WERI-Rb-1 (cell line): Measurements from ENCODE around the gene KIRREL2.

Source experiments
- DNase-seq: peaks from one replicate; pipeline ENCODE4 v3.0.0-alpha.2; 2020
- H3K27ac ChIP-seq: fragments of 250-450 bp; sonication (Bioruptor Pico); 2 replicates; pipeline ENCODE4 v1.5.1; 2020; ENCODE audit warnings: mild to moderate bottlenecking, moderate library complexity
- H3K27me3 ChIP-seq: fragments of 250-450 bp; sonication (Bioruptor Pico); 2 replicates; pipeline ENCODE4 v1.5.1; 2021; ENCODE audit warnings: mild to moderate bottlenecking, low read depth, moderate library complexity; ENCODE audit not compliant: insufficient read depth, severe bottlenecking
- H3K36me3 ChIP-seq: fragments of 250-450 bp; sonication (Bioruptor Pico); 2 replicates; pipeline ENCODE4 v1.5.1; 2020; ENCODE audit warnings: mild to moderate bottlenecking, moderate library complexity
- H3K4me3 ChIP-seq: 2 replicates; pipeline ENCODE4 v1.5.1; 2011; ENCODE audit warnings: low read depth, mild to moderate bottlenecking, control low read depth, low read length
- H3K9me3 ChIP-seq: fragments of 250-450 bp; sonication (Bioruptor Pico); 2 replicates; pipeline ENCODE4 v1.5.1; 2021; ENCODE audit warnings: mild to moderate bottlenecking, moderate library complexity; ENCODE audit not compliant: severe bottlenecking
- CTCF ChIP-seq: IDR thresholded peaks from 2 replicates; pipeline ENCODE4 v1.5.1; 2011; ENCODE audit warnings: low read depth, mild to moderate bottlenecking, control low read depth, inconsistent platforms, low read length

KIRREL2 gene

GRCh38 chr19:35843676-35844481, 12.8 kb upstream of the KIRREL2 start:
- Histone ChIP-seq H3K4me3 (no peak overlapping the region), H3K9me3 (no peaks in the 10 kb centered on the region), H3K27ac (no peak overlapping the region), H3K27me3 (no peaks in the 10 kb centered on the region), H3K36me3 (peaks cover 4% of the 10 kb centered on the region)
- DNase-seq, result no peak
- TF ChIP-seq CTCF, result no peak

DNA sequence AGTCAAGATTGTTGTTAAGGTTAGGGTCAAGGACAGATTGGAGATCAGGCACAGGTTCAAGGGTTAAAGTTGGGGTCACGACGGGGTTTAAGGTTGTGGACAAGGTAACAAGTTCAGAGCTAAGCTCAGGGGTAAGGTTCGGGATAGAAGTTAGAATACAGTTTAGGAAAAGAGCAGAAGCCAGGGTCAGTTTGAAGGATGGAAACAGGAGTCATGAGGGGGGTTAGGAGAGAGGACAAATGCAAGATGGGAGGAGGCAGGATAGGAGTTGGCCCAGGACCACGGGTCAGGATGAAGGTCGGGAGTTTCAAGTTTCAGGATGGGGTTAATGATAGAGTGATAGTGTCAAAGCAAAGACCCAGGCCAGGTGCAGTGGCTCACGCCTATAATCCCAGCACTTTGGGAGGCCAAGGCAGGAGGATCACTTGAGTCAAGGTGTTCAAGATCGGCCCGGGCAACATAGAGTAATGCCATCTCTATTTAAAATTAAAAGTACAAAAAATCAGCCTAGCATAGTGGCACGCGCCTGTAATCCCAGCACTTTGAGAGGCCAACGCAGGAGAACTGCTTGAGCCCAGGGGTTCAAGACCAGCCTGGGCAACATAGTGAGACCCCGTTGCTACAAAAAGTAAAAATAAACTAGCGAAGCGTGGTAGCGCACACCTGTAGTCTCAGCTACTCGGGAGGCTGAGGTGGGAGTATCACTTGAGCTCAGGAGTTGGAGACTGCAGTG, 12.1 kb upstream of the KIRREL2 start:
- Histone ChIP-seq H3K27me3 (no peaks in the 10 kb centered on the region), H3K36me3 (peaks cover 4% of the 10 kb centered on the region), H3K4me3 (no peak overlapping the region), H3K9me3 (no peaks in the 10 kb centered on the region), H3K27ac (no peak overlapping the region)
- no peak for TF ChIP-seq CTCF
- no peak for DNase-seq

DNA sequence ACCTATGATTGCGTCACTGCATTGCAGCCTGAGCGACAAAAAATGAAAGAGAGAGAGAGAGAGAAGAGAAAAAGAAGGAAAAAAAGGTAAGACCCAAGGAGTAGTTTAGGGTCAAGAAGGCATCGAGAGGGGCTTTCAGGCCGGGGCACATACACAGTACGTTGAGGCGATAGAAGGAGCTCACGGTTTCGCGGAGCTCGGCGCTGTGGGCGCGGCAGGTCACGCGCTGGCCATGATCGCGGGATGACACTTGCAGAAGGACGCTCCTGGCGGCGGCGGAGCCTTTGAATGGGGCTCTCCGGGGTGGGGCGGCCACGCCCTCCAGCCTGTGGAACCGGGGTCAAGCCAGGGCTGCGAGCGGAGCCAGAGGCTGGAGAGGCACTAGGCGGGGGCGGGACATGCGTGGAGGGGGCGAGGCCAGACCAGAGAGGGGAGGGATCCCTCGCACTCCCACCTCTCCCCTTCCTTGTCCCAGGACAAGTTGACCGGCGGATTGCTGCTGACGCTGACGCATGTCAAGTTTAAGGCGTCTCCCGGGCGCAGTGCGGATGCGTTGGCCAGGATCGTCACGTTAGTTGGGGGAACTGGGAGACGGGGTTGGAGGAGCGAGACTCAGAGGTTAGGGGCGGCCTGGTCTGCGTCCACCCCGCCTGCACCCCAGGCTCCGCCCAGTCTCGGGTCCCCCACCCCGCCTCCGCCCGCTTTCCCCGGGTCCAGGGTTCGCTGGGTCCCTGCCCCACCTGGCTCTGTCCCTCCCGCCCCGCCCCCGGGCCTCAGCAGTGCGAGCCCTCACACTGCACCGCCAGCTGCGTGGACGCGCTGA, 11.3 kb upstream of the KIRREL2 start:
- no peak for DNase-seq
- no peak overlapping the region for H3K4me3 ChIP-seq

DNA sequence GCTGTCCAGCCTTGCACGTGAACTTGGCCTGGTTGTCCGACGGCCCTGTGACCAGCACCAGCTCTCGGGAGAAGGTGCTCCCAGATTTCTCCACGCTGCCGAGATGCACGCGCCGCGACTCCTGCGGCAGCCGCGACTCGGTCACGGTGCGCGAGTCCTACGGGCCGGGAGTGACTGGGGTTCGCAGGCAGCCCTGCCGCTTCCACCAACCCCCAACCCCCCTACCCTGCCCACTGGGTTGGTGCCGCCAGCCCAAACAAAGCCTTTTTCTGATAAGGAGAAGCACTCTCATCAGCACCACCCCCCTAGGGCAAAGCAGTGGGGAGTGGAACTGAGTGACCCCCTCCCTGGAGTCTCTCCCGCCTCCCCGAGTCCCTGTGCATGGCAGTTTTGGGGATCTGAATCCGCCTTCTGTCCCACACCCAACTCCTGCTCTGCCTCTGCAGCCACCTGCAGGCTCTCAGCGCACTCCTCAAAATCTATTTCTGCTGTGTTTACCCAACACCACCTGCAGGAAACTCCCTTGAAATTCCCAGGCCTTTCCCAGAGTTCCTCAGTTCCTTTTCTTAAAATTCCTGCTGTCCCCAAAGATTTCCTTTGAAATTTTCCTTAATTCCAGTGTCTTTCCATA, 10.6 kb upstream of the KIRREL2 start:
- DNase-seq, result no peak
- H3K27me3 ChIP-seq, result no peaks in the 10 kb centered on the region
- H3K36me3 ChIP-seq, result peaks cover 4% of the 10 kb centered on the region
- no peak overlapping the region for H3K27ac ChIP-seq
- H3K9me3 ChIP-seq, result no peaks in the 10 kb centered on the region
- no peak overlapping the region for H3K4me3 ChIP-seq
- no peak for TF ChIP-seq CTCF

More for the DNA sequence above, 11.3 kb upstream of the KIRREL2 start:
- Histone ChIP-seq H3K27me3 (no peaks in the 10 kb centered on the region), H3K27ac (no peak overlapping the region), H3K36me3 (peaks cover 4% of the 10 kb centered on the region), H3K9me3 (no peaks in the 10 kb centered on the region)
- TF ChIP-seq CTCF, result no peak

DNA sequence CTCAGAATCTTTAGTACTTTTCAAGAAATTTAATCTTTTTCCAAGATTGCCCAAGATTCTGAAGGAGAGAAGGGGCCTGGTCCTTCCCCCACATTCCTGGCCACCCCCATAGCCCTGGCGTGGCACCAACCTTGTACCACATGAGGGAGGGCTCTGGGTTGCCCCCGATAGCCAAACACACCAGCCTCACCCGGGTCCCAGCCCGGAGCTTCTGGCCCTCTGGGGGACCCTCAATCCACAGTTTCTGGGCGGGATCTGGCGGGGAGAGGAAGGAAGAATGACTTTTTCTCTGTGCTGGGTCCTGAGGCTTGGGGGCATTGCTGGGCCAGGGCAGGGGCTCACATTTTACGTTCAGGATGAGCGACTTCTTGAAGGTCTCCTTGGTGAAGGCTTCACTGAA, 8.8 kb upstream of the KIRREL2 start:
- H3K36me3 ChIP-seq, result peaks cover 4% of the 10 kb centered on the region
- no peak for TF ChIP-seq CTCF
- DNase-seq, result no peak
- H3K4me3 ChIP-seq, result no peak overlapping the region
- H3K27me3 ChIP-seq, result no peaks in the 10 kb centered on the region
- H3K27ac ChIP-seq, result no peak overlapping the region
- no peaks in the 10 kb centered on the region for H3K9me3 ChIP-seq
